CD4-positive, alpha-beta T cell treated with Interleukin-4 for 4 hours (primary cell): ENCODE data around the gene SRGAP3.

Experiments
- DNase-seq: peaks from one replicate; pipeline ENCODE4 v3.0.0-alpha.2; 2020

SRGAP3 gene

GRCh38 chr3:9251055-9251786 lies 1.8 kb upstream of the SRGAP3 start:
- DNase-seq: no peak

GRCh38 chr3:9250236-9250635 lies 790 bp upstream of the SRGAP3 start:
- DNase-seq: no peak

GRCh38 chr3:9248522-9249271 lies 749 bp downstream of the SRGAP3 start:
- no peak for DNase-seq

- DNase-seq: no peak
Observed at GRCh38 chr3:9247941-9248521, 1.4 kb downstream of the SRGAP3 start.

GRCh38 chr3:9247361-9247940 lies 2.0 kb downstream of the SRGAP3 start:
- DNase-seq: no peak

- no peak for DNase-seq
Observed at GRCh38 chr3:9246189-9246588, 3.3 kb downstream of the SRGAP3 start.

- no peak for DNase-seq
Observed at GRCh38 chr3:9244495-9245183, 4.8 kb downstream of the SRGAP3 start.

GRCh38 chr3:9241956-9242355 lies 7.5 kb downstream of the SRGAP3 start:
- no peak for DNase-seq

- no peak for DNase-seq
Observed at GRCh38 chr3:9239680-9240079, 9.8 kb downstream of the SRGAP3 start.

- no peak for DNase-seq
Observed at GRCh38 chr3:9238721-9239295, 10.6 kb downstream of the SRGAP3 start.

GRCh38 chr3:9238276-9238675 lies 11.2 kb downstream of the SRGAP3 start:
- DNase-seq: no peak

- DNase-seq: no peak
Observed at GRCh38 chr3:9233814-9234600, 15.4 kb downstream of the SRGAP3 start.

- DNase-seq: no peak
Observed at GRCh38 chr3:9233101-9233500, 16.3 kb downstream of the SRGAP3 start.

GRCh38 chr3:9231937-9232336 lies 17.5 kb downstream of the SRGAP3 start:
- DNase-seq: no peak

- no peak for DNase-seq
Observed at GRCh38 chr3:9231471-9231870, 18.0 kb downstream of the SRGAP3 start.

GRCh38 chr3:9231006-9231405 lies 18.4 kb downstream of the SRGAP3 start:
- DNase-seq: no peak

GRCh38 chr3:9230596-9230995 lies 18.9 kb downstream of the SRGAP3 start:
- DNase-seq: no peak

- DNase-seq: no peak
Observed at GRCh38 chr3:9229879-9230278, 19.6 kb downstream of the SRGAP3 start.

GRCh38 chr3:9229325-9229724 lies 20.1 kb downstream of the SRGAP3 start:
- DNase-seq: no peak

- no peak for DNase-seq
Observed at GRCh38 chr3:9226326-9226725, 23.1 kb downstream of the SRGAP3 start.

GRCh38 chr3:9225268-9225667 lies 24.2 kb downstream of the SRGAP3 start:
- DNase-seq: no peak

- DNase-seq: no peak
Observed at GRCh38 chr3:9224490-9224889, 25.0 kb downstream of the SRGAP3 start.
